ENCODE measurements around the gene IGF2BP2. TPM values are rescaled to one million over a fixed set of nuclear protein-coding genes. Genes with fewer than 3 reads are reported as not detected.

Gene IGF2BP2
- total RNA-seq, 1 experiment from 2014 or later = 75.9 TPM

- H3K27ac Mint-ChIP-seq (ENCODE audit: unreplicated experiment) = no peak overlapping the region
- H3K4me3 Mint-ChIP-seq (ENCODE audit: unreplicated experiment) = no peak overlapping the region
- H3K4me1 Mint-ChIP-seq (ENCODE audit: low read depth, unreplicated experiment) = no peaks in the 10 kb centered on the region
- Histone ChIP-seq H3K27me3 (replicated peaks; ENCODE audit: control insufficient read depth, insufficient read depth, low read length) (no peaks in the 10 kb centered on the region), H3K4me3 (ENCODE audit: low read depth, low read length) (no peak overlapping the region), H3K9me3 (no peaks in the 10 kb centered on the region), H3K4me1 (no peaks in the 10 kb centered on the region), H3K36me3 (ENCODE audit: control insufficient read depth, insufficient read depth, low read length) (0 out of 2 replicates have a peak, but pooled peaks cover 2% of the 10 kb centered on the region)
- POLR2A ChIA-PET = no interaction called here
- H3K27me3 Mint-ChIP-seq (ENCODE audit: insufficient read depth, unreplicated experiment) = no peaks in the 10 kb centered on the region
- no peak for DNase-seq
- CTCF ChIA-PET = interaction anchor here (0.6 kb wide), 1 partner anchor 127 kb away, joined by 3 read pairs; no protein-coding TSS in a partner anchor
- no peaks in the 10 kb centered on the region for H3K9me3 Mint-ChIP-seq (ENCODE audit: unreplicated experiment)
- intact Hi-C loops (cut with micrococcal nuclease; ENCODE audit: unreplicated experiment) = no loop called here
- peaks cover 11% of the 10 kb centered on the region for H3K36me3 Mint-ChIP-seq (ENCODE audit: insufficient read depth, unreplicated experiment)
- no peak for TF ChIP-seq CTCF (IDR thresholded peaks at IDR 0.05; ENCODE audit: insufficient read depth in 1 of 2, low read depth in 1 of 2, low read length in 1 of 2, severe bottlenecking in 1 of 2, unreplicated experiment in 1 of 2)
- no TSS peak for BruUV-seq (replicated peaks)
Observed at GRCh38 chr3:185696039-185696438, 128.8 kb downstream of the IGF2BP2 start.

- Mint-ChIP-seq H3K36me3 (ENCODE audit: insufficient read depth, unreplicated experiment) (peaks cover 5% of the 10 kb centered on the region), H3K4me3 (ENCODE audit: unreplicated experiment) (no peak overlapping the region), H3K27ac (ENCODE audit: unreplicated experiment) (no peak overlapping the region), H3K27me3 (ENCODE audit: insufficient read depth, unreplicated experiment) (no peaks in the 10 kb centered on the region), H3K4me1 (ENCODE audit: low read depth, unreplicated experiment) (no peaks in the 10 kb centered on the region), H3K9me3 (ENCODE audit: unreplicated experiment) (no peaks in the 10 kb centered on the region)
- ChIA-PET CTCF (no interaction called here), POLR2A (no interaction called here)
- intact Hi-C loops (cut with micrococcal nuclease; ENCODE audit: unreplicated experiment) = no loop called here
- no peaks in the 10 kb centered on the region for H3K9me3 ChIP-seq
- no peak overlapping the region for H3K4me3 ChIP-seq (ENCODE audit: low read depth, low read length)
- H3K36me3 ChIP-seq (ENCODE audit: control insufficient read depth, insufficient read depth, low read length) = 0 out of 2 replicates have a peak, but pooled peaks cover 3% of the 10 kb centered on the region
- TF ChIP-seq CTCF (IDR thresholded peaks at IDR 0.05; ENCODE audit: insufficient read depth in 1 of 2, low read depth in 1 of 2, low read length in 1 of 2, severe bottlenecking in 1 of 2, unreplicated experiment in 1 of 2) = no peak
- BruUV-seq (replicated peaks) = TSS peak; percentile 12
- H3K4me1 ChIP-seq = no peaks in the 10 kb centered on the region
- DNase-seq = no peak
- no peaks in the 10 kb centered on the region for H3K27me3 ChIP-seq (replicated peaks; ENCODE audit: control insufficient read depth, insufficient read depth, low read length)
Observed at GRCh38 chr3:185693985-185694653, 130.7 kb downstream of the IGF2BP2 start.

GRCh38 chr3:185691622-185692021, 133.2 kb downstream of the IGF2BP2 start:
- DNase-seq = no peak
- Mint-ChIP-seq H3K27ac (ENCODE audit: unreplicated experiment) (no peak overlapping the region), H3K9me3 (ENCODE audit: unreplicated experiment) (no peaks in the 10 kb centered on the region), H3K36me3 (ENCODE audit: insufficient read depth, unreplicated experiment) (peaks cover 22% of the 10 kb centered on the region), H3K27me3 (ENCODE audit: insufficient read depth, unreplicated experiment) (no peaks in the 10 kb centered on the region), H3K4me1 (ENCODE audit: low read depth, unreplicated experiment) (no peaks in the 10 kb centered on the region), H3K4me3 (ENCODE audit: unreplicated experiment) (no peak overlapping the region)
- no peaks in the 10 kb centered on the region for H3K9me3 ChIP-seq
- CTCF ChIA-PET = interaction anchor here (1.2 kb wide), 1 partner anchor 31 kb away, joined by 5 read pairs; no protein-coding TSS in a partner anchor
- intact Hi-C loops (cut with micrococcal nuclease; ENCODE audit: unreplicated experiment) = no loop called here
- H3K4me3 ChIP-seq (ENCODE audit: low read depth, low read length) = no peak overlapping the region
- no peak for TF ChIP-seq CTCF (IDR thresholded peaks at IDR 0.05; ENCODE audit: insufficient read depth in 1 of 2, low read depth in 1 of 2, low read length in 1 of 2, severe bottlenecking in 1 of 2, unreplicated experiment in 1 of 2)
- H3K36me3 ChIP-seq (ENCODE audit: control insufficient read depth, insufficient read depth, low read length) = peaks cover 6% of the 10 kb centered on the region; the same call in 1 of the 2 replicates
- H3K4me1 ChIP-seq = no peaks in the 10 kb centered on the region
- no TSS peak for BruUV-seq (replicated peaks)
- no peaks in the 10 kb centered on the region for H3K27me3 ChIP-seq (replicated peaks; ENCODE audit: control insufficient read depth, insufficient read depth, low read length)
- POLR2A ChIA-PET = no interaction called here
